Subcutaneous abdominal adipose tissue (tissue), 5 donors: Measurements from ENCODE around the gene FBXL20.
A peak's percentile ranks its signal among the peaks of the same experiment; 100 is the strongest.

Experiments used
- H3K27ac ChIP-seq: one replicate; pipeline ENCODE4 v1.7.0; 2013; ENCODE audit warnings: low read depth, mild to moderate bottlenecking, inconsistent platforms, low read length, moderate library complexity
- H3K27me3 ChIP-seq, 5 donors: one replicate each; pipeline ENCODE4 v1.7.0; 2013; ENCODE audit warnings: low read length in 5 of 5, inconsistent platforms in 1 of 5; ENCODE audit not compliant: control insufficient read depth in 5 of 5, insufficient read depth in 4 of 5
- H3K36me3 ChIP-seq, 5 donors: one replicate each; pipeline ENCODE4 v1.7.0; 2013; ENCODE audit warnings: low read length in 5 of 5; ENCODE audit not compliant: control insufficient read depth in 5 of 5, insufficient read depth in 5 of 5
- H3K4me1 ChIP-seq, 5 donors: one replicate each; pipeline ENCODE4 v1.7.0; 2013; ENCODE audit warnings: low read length in 5 of 5, mild to moderate bottlenecking in 3 of 5, moderate library complexity in 1 of 5; ENCODE audit not compliant: control insufficient read depth in 5 of 5, insufficient read depth in 5 of 5
- H3K4me3 ChIP-seq, 5 donors: one replicate each; pipeline ENCODE4 v1.7.0; 2013; ENCODE audit warnings: low read length in 5 of 5, low read depth in 1 of 5
- H3K9ac ChIP-seq, 5 donors: one replicate each; pipeline ENCODE4 v1.7.0; 2013; ENCODE audit warnings: low read length in 5 of 5, mild to moderate bottlenecking in 4 of 5, moderate library complexity in 3 of 5
- H3K9me3 ChIP-seq, 5 donors: one replicate each; pipeline ENCODE4 v1.7.0; 2013; ENCODE audit warnings: low read length in 5 of 5; ENCODE audit not compliant: control insufficient read depth in 5 of 5
- donor health status: healthy.
- donor health status: healthy.
- donor health status: healthy.
- donor health status: healthy.
- donor health status: healthy.

The FBXL20 gene

DNA sequence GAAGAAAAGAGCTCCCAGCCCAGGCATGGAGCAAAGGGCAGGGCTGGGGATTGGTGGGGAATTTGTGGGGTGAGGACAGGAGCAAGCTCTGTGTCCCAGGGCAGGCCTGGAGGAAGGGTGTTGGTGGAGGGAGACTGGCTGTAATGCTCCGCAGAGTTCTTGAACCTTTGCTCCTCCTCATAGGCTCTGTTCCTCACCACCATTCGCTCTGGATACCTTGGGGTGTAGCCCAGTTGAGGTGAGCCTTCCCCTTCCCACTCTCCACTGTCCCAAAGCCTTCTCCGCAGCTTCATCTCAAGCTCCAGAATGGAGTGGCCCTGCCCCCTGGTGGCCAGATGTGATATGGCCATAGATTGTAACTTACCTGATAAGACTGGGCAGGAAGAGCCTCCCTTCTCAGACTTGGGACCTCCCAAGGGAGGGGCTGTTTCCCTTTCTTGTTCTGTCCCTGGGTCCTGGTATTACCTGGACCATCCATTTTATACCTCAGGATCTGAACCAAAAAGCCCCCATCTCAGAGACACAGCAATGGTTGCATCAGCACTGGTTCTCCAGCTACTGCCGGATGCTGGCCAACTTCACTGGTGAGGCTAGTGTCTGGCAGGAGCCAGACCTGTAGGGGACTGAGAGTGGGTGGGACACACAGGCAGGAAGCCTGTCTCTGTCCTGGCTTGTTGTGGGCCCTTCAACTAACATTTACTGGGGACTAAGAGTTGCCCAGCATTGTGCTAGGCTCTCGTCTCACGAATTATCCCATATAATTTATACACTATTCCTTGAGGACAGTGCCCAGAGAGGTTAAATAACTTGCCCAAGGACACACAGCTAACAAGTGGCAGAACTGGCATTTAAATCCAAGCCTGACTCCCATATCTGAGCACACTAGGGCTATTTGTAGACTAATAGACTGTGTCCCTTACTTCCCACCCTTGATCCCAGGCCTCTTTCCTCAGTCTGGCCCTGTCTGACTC, 156.5 kb downstream of the FBXL20 start:
- Histone ChIP-seq H3K9ac (no peak overlapping the region), H3K27ac (peak overlapping the region; percentile 40), H3K4me3 (no peak overlapping the region), H3K36me3 (no peaks in the 10 kb centered on the region), H3K27me3 (peaks cover 0 to 3% (median 0%) of the 10 kb centered on the region in 5 donors), H3K9me3 (no peaks in the 10 kb centered on the region), H3K4me1 (peaks cover 6 to 43% (median 26%) of the 10 kb centered on the region in 5 donors)

DNA sequence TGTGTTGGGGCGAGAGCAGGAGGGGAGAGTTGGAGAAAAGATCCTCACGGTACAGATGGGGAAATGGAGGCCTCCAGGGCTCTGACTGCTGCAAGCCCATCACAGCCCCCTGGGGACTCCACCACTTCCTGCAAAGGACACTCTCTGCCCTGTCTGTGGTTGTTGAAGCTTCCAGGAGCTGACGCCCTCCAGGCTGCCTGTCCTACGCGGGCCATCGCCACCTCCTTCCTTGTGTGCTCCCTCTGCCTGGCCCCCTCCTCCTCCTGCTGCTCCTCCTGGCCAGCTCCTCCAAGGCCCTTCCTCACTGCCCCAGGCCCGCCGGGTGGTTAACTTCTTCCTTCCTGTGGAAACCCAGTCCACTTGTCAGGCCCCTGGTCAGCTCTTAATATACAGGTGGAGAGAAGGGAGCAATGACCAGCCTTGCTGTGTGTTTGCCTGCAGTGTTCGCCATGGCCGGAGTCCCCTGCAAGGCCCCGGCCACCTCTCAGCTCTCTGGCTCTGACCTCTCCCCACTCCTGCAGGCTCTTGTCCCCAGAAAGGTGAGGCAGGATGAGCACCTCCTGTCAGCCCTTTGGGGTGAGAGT, 157.3 kb downstream of the FBXL20 start:
- Histone ChIP-seq H3K27me3 (peaks cover 0 to 9% (median 0%) of the 10 kb centered on the region in 5 donors), H3K36me3 (no peaks in the 10 kb centered on the region), H3K9me3 (no peaks in the 10 kb centered on the region), H3K27ac (no peak overlapping the region), H3K4me3 (no peak overlapping the region), H3K9ac (no peak overlapping the region), H3K4me1 (peaks cover 6 to 35% (median 24%) of the 10 kb centered on the region in 5 donors)

GRCh38 chr17:39243155-39243554, 158.3 kb downstream of the FBXL20 start:
- H3K27me3 ChIP-seq: peaks cover 0 to 9% (median 0%) of the 10 kb centered on the region in 5 donors
- no peak overlapping the region for H3K9ac ChIP-seq
- H3K4me3 ChIP-seq: no peak overlapping the region
- peaks cover 3 to 35% (median 26%) of the 10 kb centered on the region in 5 donors for H3K4me1 ChIP-seq
- no peaks in the 10 kb centered on the region for H3K9me3 ChIP-seq
- H3K27ac ChIP-seq: no peak overlapping the region
- H3K36me3 ChIP-seq: no peaks in the 10 kb centered on the region

DNA sequence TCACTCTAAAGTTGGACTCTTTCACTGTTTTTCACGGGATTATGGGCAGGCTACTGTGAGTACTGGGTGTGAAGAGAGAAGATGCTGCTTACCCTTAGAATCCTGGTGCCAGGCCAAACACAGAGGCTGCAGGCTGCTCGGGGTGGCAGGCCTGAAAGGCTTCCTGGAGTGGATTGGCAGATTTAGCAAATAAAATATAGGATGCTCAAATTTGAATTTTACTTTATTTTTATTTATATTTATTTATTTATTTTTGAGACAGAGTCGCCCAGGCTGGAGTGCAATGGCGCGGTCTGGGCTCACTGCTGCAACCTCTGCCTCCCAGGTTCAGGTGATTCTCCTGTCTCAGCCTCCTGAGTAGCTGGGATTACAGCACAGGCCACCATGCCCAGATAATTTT, 160.8 kb downstream of the FBXL20 start:
- H3K4me3 ChIP-seq: no peak overlapping the region
- H3K27ac ChIP-seq: no peak overlapping the region
- H3K9me3 ChIP-seq: no peaks in the 10 kb centered on the region
- H3K36me3 ChIP-seq: no peaks in the 10 kb centered on the region
- H3K9ac ChIP-seq: no peak overlapping the region
- H3K4me1 ChIP-seq: peaks cover 3 to 52% (median 36%) of the 10 kb centered on the region in 5 donors
- peaks cover 0 to 10% (median 3%) of the 10 kb centered on the region in 5 donors for H3K27me3 ChIP-seq

DNA sequence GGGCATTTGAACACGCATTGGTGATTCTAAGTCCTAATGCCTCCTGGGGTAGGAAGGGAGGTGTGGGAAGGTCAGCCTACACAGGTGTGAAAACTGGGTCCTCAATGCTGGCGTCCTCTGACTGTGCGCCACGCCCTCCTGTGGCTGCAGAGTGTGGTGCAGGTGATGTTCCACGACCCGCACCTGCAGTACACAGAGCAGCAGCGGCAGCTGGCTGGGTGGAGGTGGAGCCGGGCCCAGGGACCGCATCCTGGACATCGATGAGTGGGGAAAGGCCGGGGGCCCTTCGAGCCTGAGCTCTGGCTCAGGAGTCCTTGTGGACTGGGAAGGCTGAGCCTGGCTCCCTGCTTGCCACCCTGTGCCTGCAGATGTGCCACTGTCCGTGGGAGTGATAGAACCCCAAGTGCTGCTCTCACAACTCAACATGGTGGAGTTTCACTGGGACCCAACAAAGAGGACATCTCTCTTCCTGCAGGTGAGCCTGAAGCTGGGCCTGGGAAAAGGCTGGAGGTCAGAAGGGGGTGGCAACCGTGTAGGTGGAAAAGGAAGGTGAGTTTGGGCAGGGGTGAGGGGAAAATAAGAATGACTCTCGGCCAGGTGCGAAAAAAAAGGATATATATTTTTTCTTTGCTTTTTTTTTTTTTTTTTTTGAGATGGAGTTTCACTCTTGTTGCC, 161.6 kb downstream of the FBXL20 start:
- H3K27ac ChIP-seq: no peak overlapping the region
- H3K9me3 ChIP-seq: no peaks in the 10 kb centered on the region
- H3K36me3 ChIP-seq: no peaks in the 10 kb centered on the region
- no peak overlapping the region for H3K4me3 ChIP-seq
- peaks cover 3 to 46% (median 28%) of the 10 kb centered on the region in 5 donors for H3K4me1 ChIP-seq
- H3K9ac ChIP-seq: peak overlapping the region in 1 of 5 donors; percentile 23
- H3K27me3 ChIP-seq: peaks cover 0 to 11% (median 3%) of the 10 kb centered on the region in 5 donors

DNA sequence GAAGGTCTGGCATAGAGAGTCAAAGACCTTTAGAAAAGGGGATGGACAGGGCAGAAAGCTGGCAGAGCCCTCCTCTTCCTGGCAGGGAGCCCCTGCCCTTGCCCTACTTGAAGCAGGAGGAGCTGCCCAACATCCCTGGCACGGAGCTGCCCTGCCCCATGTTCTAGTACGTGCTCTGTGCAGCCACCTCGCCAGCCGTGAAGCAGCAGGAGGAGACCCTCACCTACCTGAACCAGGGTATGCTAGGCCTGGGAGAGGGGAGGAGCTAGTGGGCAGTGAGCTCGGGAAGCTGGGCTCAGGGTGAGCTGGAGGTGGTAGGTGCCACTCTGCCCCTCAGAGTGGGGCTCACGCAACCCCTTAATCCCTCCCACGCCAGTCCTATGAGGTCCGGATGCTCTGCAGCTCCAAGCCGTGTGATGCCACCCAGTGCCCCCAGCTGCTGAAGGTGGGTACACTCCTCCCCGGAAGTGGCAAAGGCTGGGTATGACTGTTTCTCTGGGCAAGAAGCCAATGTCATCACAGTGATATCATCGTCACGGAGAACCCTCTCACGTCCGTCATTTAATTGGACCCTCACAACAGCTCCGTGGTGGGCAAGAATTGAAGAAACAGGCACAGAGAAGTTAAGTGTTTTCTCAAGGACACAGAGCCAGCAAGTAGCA, 163.0 kb downstream of the FBXL20 start:
- H3K4me3 ChIP-seq: peak overlapping the region in 4 of 5 donors; percentile 32 to 62 (median 51)
- no peaks in the 10 kb centered on the region for H3K36me3 ChIP-seq
- no peak overlapping the region for H3K27ac ChIP-seq
- H3K4me1 ChIP-seq: peaks cover 0 to 37% (median 18%) of the 10 kb centered on the region in 5 donors
- no peaks in the 10 kb centered on the region for H3K9me3 ChIP-seq
- peaks cover 0 to 11% (median 3%) of the 10 kb centered on the region in 5 donors for H3K27me3 ChIP-seq
- no peak overlapping the region for H3K9ac ChIP-seq

- Histone ChIP-seq H3K4me1 (peaks cover 0 to 37% (median 18%) of the 10 kb centered on the region in 5 donors), H3K4me3 (no peak overlapping the region), H3K9ac (no peak overlapping the region), H3K9me3 (no peaks in the 10 kb centered on the region), H3K36me3 (no peaks in the 10 kb centered on the region), H3K27ac (no peak overlapping the region), H3K27me3 (peaks cover 0 to 13% (median 3%) of the 10 kb centered on the region in 5 donors)
These were observed 163.8 kb downstream of the FBXL20 start for GRCh38 chr17:39237586-39237985.

GRCh38 chr17:39236981-39237441, 164.4 kb downstream of the FBXL20 start:
- Histone ChIP-seq H3K4me1 (peaks cover 0 to 41% (median 22%) of the 10 kb centered on the region in 5 donors), H3K27me3 (peaks cover 0 to 17% (median 6%) of the 10 kb centered on the region in 5 donors), H3K4me3 (no peak overlapping the region), H3K36me3 (no peaks in the 10 kb centered on the region), H3K9ac (no peak overlapping the region), H3K9me3 (no peaks in the 10 kb centered on the region), H3K27ac (no peak overlapping the region)

DNA sequence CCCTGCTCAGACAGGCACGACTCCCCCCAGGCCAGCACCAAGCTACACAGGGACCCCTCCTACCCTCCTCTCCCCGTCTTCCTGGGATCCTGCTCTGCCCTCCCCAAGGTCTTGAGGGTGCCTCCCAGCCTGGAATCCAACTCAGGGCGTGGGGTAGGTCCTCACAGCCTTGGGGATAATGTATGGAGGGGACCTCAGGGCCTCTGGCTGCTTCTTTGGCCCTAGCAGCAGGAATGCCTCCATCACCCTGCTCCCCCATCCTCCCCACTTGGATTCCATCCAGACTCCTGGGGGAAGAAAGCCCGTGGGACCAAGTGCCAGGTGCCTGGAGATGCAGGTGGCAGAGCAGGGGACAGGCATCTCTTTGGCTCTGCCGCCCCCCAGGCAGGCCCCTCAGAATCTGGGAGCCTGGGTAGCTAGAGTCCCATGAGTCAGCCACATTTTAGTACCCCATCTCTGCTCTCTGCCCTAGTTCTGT, 164.9 kb downstream of the FBXL20 start:
- no peaks in the 10 kb centered on the region for H3K9me3 ChIP-seq
- no peak overlapping the region for H3K9ac ChIP-seq
- no peak overlapping the region for H3K27ac ChIP-seq
- peaks cover 0 to 22% (median 10%) of the 10 kb centered on the region in 5 donors for H3K27me3 ChIP-seq
- H3K4me1 ChIP-seq: peaks cover 0 to 46% (median 26%) of the 10 kb centered on the region in 5 donors
- H3K4me3 ChIP-seq: no peak overlapping the region
- no peaks in the 10 kb centered on the region for H3K36me3 ChIP-seq
